Body of pancreas (tissue), 4 donors: ENCODE results near the gene MAPK10. TPM values are rescaled to one million over a fixed set of nuclear protein-coding genes. Genes with fewer than 3 reads are reported as not detected.

Experiments used
- ATAC-seq: fragments of 150-250 bp; one replicate; pipeline ENCODE4 v1.9.1; 2016
- DNase-seq, 4 donors: peaks; one replicate each; pipeline ENCODE4 v3.0.0-alpha.2; 2019
- H3K27ac ChIP-seq, 4 donors: fragments of 200-600 bp; sonication (generic); 1 replicate in 3 of 4; 2 replicates in 1 of 4; pipeline versions ENCODE4 v1.5.1 to v1.6.1; 2016 to 2019; ENCODE audit warnings: mild to moderate bottlenecking in 1 of 4, mixed read lengths in 1 of 4, moderate library complexity in 1 of 4
- H3K27me3 ChIP-seq, 2 donors: fragments of 200-600 bp; sonication (generic); one replicate each; pipeline ENCODE4 v1.6.0; 2016; ENCODE audit warnings: mild to moderate bottlenecking in 1 of 2
- H3K36me3 ChIP-seq, 2 donors: fragments of 200-600 bp; sonication (generic); replicated peaks in 1 of 2; 2 replicates each; pipeline ENCODE4 v1.5.1; 2016; ENCODE audit warnings: low read depth in 2 of 2; ENCODE audit not compliant: insufficient read depth in 1 of 2
- H3K4me1 ChIP-seq: fragments of 200-600 bp; sonication (generic); one replicate; pipeline ENCODE4 v1.6.0; 2016
- H3K4me3 ChIP-seq, 2 donors: fragments of 200-600 bp; sonication (generic); 1 replicate in 1 of 2; 2 replicates in 1 of 2; pipeline ENCODE4 v1.5.1; 2016 to 2019
- H3K9me3 ChIP-seq, 3 donors: fragments of 200-600 bp; sonication (generic); 1 replicate in 2 of 3; 2 replicates in 1 of 3; pipeline ENCODE4 v1.5.1; 2016
- POLR2A ChIP-seq, 3 donors: fragments of 450-650 bp; IDR thresholded peaks; one replicate each; pipeline ENCODE4 v1.6.1; 2016; ENCODE audit warnings: antibody characterized with exemption in 3 of 3, mild to moderate bottlenecking in 2 of 3
- WGBS, 2 donors: methylation state at CpG; one replicate each; pipeline ENCODE4 v1.1.5; 2017; 5-methylcytosine and 5-hydroxymethylcytosine counted together
- intact Hi-C: fragments of 100-400 bp; cut with DNase I; formaldehyde crosslinking; loops from one replicate; pipeline ENCODE4 v1.15.1; 2023
- total RNA-seq, 2 donors: library from RNA; depleted of rRNA; stranded (reverse); fragments of >200 nt; gene quantifications; one replicate each; pipeline ENCODE4 v1.1.0, GENCODE V29; 2016
- TF ChIP-seq, protein P1 (sequence below), 7 experiments: fragments of 450-650 bp in 4 of 7; fragments of 200-600 bp in 3 of 7; sonication (generic) in 3 of 7; IDR thresholded peaks; one replicate each; pipeline ENCODE4 v1.5.1; 2016 to 2019; ENCODE audit warnings: antibody characterized with exemption in 7 of 7

The MAPK10 gene
- total RNA-seq, 2 donors from 2014 or later, result 9.9 to 24.1 TPM

DNA sequence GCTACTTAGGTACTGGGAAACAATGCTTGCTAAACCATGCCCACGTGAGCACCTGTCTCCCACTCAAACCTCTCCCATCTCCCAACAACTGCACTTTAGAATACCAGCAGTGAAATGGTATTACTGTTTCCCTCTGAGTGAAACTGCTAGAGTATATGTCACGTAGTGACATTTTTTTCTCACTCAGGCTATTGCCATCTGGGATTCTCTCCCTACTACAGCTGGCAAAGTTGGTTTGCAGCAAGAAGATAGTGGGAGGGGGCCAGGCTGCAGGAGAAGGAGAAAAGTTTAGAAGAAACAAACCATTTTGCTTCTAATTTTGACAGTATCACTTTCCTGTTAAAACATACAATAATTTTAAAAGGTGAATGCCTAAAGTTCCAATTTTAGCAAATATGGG lies 358.3 kb downstream of the MAPK10 start:
- Histone ChIP-seq H3K4me3 (no peak overlapping the region), H3K4me1 (no peaks in the 10 kb centered on the region), H3K27me3 (no peaks in the 10 kb centered on the region), H3K27ac (no peak overlapping the region), H3K9me3 (no peaks in the 10 kb centered on the region), H3K36me3 (no peaks in the 10 kb centered on the region)
- TF ChIP-seq, protein P1, sequence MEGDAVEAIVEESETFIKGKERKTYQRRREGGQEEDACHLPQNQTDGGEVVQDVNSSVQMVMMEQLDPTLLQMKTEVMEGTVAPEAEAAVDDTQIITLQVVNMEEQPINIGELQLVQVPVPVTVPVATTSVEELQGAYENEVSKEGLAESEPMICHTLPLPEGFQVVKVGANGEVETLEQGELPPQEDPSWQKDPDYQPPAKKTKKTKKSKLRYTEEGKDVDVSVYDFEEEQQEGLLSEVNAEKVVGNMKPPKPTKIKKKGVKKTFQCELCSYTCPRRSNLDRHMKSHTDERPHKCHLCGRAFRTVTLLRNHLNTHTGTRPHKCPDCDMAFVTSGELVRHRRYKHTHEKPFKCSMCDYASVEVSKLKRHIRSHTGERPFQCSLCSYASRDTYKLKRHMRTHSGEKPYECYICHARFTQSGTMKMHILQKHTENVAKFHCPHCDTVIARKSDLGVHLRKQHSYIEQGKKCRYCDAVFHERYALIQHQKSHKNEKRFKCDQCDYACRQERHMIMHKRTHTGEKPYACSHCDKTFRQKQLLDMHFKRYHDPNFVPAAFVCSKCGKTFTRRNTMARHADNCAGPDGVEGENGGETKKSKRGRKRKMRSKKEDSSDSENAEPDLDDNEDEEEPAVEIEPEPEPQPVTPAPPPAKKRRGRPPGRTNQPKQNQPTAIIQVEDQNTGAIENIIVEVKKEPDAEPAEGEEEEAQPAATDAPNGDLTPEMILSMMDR (IDR thresholded peaks at IDR 0.05), result no peak
- TF ChIP-seq POLR2A (IDR thresholded peaks at IDR 0.05), result no peak
- intact Hi-C loops, result no loop called here
- 91 to 100% methylated on average over 2 of the region's 2 CpGs for WGBS, 2 donors
- DNase-seq (no peak), ATAC-seq (no peak)

DNA sequence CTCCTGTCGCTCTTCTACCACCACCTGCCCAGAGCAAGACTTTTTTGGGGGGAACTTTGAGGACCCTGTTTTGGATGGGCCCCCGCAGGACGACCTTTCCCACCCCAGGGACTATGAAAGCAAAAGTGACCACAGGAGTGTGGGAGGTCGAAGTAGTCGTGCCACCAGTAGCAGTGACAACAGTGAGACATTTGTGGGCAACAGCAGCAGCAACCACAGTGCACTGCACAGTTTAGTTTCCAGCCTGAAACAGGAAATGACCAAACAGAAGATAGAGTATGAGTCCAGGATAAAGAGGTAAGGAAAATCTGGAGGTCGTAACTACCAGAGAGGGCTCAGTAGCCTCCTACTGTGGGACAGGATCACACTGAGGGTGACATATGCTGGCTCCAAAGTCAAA lies 364.5 kb downstream of the MAPK10 start:
- TF ChIP-seq, protein P1 (IDR thresholded peaks at IDR 0.05), result no peak
- TF ChIP-seq POLR2A (IDR thresholded peaks at IDR 0.05), result no peak
- Histone ChIP-seq H3K27me3 (no peaks in the 10 kb centered on the region), H3K4me1 (no peaks in the 10 kb centered on the region), H3K27ac (no peak overlapping the region), H3K36me3 (peaks cover 4 to 11% of the 10 kb centered on the region in 2 donors), H3K4me3 (no peak overlapping the region), H3K9me3 (no peaks in the 10 kb centered on the region)
- no peak for DNase-seq
- intact Hi-C loops, result no loop called here
- WGBS, 2 donors, result 84 to 92% methylated on average over 6 of the region's 6 CpGs
- ATAC-seq, result no peak

DNA sequence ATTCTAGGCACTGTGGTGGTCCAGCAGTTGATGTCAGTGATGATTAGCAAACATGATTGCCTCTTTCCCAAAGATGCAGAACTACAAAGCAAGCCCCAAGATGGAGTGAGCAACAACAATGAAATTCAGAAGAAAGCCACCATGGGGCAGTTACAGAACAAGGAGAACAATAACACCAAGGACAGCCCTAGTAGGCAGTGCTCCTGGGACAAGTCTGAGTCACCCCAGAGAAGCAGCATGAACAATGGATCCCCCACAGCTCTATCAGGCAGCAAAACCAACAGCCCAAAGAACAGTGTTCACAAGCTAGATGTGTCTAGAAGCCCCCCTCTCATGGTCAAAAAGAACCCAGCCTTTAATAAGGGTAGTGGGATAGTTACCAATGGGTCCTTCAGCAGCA lies 365.3 kb downstream of the MAPK10 start:
- H3K27ac ChIP-seq, result no peak overlapping the region
- H3K36me3 ChIP-seq, result peaks cover 4 to 11% of the 10 kb centered on the region in 2 donors
- H3K4me1 ChIP-seq, result no peaks in the 10 kb centered on the region
- intact Hi-C loops, result no loop called here
- no peaks in the 10 kb centered on the region for H3K9me3 ChIP-seq
- no peak for ATAC-seq
- H3K4me3 ChIP-seq, result no peak overlapping the region
- no peak for DNase-seq
- no peaks in the 10 kb centered on the region for H3K27me3 ChIP-seq
- TF ChIP-seq, protein P1 (IDR thresholded peaks at IDR 0.05), result no peak
- TF ChIP-seq POLR2A (IDR thresholded peaks at IDR 0.05), result no peak

DNA sequence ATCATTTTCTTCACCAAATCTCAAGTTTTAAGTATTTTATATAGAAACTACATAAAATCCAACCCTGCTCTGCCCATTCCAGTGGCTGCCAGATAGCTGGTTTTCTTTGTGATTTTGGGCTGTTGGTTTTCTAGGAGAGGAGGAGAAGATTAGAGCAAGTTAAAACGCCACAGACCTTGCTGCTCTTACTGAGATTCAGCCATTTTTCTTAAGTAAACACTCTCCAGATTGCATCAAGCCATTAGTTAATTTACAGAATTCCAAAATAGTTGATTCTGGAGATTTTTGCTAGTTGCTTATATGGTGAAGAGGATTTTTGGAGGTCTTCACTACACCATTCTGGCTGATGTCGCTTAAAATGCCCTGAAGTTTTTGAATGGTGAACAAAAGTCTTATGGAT lies 366.2 kb downstream of the MAPK10 start:
- H3K36me3 ChIP-seq, result peaks cover 4 to 11% of the 10 kb centered on the region in 2 donors
- no peak overlapping the region for H3K27ac ChIP-seq
- H3K27me3 ChIP-seq, result no peaks in the 10 kb centered on the region
- intact Hi-C loops, result no loop called here
- H3K9me3 ChIP-seq, result no peaks in the 10 kb centered on the region
- no peaks in the 10 kb centered on the region for H3K4me1 ChIP-seq
- DNase-seq (no peak), ATAC-seq (no peak)
- no peak overlapping the region for H3K4me3 ChIP-seq
- WGBS, 2 donors, result 84 to 93% methylated on average over 2 of the region's 2 CpGs
- no peak for TF ChIP-seq POLR2A (IDR thresholded peaks at IDR 0.05)
- TF ChIP-seq, protein P1 (IDR thresholded peaks at IDR 0.05), result no peak

DNA sequence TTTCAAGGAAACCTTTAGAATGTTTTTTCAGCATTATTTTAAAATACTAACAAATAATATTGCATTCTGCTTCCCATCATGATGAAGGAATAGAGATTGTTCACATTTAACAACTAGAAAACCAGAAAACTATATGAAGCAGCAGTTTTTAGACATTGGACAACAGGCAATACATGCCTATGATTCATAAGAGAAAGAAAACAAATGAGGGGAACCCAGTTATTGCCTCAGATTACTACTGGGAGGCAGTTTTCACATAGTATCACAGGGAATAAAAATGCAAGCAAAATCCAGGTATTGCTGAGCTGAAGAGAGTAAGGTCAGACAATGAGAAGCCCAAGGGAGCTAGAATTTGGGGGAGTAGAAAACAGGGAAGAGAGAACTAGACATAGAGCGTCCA lies 373.6 kb downstream of the MAPK10 start:
- TF ChIP-seq, protein P1 (IDR thresholded peaks at IDR 0.05), result no peak
- TF ChIP-seq POLR2A (IDR thresholded peaks at IDR 0.05), result no peak
- Histone ChIP-seq H3K27me3 (no peaks in the 10 kb centered on the region), H3K36me3 (peaks cover 0 to 2% of the 10 kb centered on the region in 2 donors), H3K4me3 (no peak overlapping the region), H3K27ac (no peak overlapping the region), H3K9me3 (no peaks in the 10 kb centered on the region), H3K4me1 (no peaks in the 10 kb centered on the region)
- ATAC-seq (no peak), DNase-seq (no peak)
- intact Hi-C loops, result no loop called here
- 94 to 100% methylated on average over 1 of the region's 1 CpG for WGBS, 2 donors
